ENCODE measurements around the gene EFCAB11.

The EFCAB11 gene

DNA sequence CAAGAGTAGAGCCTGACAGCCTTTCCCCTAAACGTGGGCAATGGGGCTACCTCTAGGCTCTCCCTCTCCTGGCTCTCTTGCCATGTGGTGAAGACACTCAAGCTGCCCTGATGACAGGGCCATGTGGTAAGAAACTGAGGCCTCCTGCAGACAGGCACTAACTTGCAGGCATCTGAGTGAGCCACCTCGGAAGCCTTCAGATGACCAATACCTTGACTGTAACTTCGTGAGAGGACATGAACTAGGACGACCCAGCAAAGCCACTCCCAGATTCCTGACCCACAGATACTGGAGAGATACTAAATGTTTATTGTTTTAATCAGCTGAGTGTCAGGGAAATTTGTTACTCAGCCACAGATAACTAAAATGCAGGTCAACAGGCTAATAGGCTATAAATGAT lies 96.4 kb downstream of the EFCAB11 start:
- DNase-seq: no peak

DNA sequence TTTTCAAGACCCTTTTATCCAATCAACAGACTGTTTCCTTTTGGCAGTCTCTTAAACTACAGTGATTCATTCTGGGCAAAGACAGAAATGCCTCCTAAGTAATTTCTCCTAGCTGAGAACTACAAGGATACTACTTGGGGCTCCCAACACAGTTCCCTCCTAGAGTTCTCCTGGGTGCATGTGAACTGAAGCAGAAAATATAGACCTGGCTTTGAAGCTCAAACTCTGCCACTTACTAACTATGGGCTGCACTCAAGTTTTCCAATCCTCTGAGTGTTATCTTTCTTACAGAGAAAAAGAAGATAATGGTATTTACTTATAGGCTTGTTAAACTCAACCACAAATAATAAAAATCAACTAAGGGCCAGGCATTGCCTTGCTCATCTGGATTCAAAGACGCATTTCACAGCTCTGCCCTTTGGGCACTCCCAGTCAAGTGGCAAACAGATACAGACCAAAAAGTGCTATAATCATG lies 97.6 kb downstream of the EFCAB11 start:
- no peak for DNase-seq

DNA sequence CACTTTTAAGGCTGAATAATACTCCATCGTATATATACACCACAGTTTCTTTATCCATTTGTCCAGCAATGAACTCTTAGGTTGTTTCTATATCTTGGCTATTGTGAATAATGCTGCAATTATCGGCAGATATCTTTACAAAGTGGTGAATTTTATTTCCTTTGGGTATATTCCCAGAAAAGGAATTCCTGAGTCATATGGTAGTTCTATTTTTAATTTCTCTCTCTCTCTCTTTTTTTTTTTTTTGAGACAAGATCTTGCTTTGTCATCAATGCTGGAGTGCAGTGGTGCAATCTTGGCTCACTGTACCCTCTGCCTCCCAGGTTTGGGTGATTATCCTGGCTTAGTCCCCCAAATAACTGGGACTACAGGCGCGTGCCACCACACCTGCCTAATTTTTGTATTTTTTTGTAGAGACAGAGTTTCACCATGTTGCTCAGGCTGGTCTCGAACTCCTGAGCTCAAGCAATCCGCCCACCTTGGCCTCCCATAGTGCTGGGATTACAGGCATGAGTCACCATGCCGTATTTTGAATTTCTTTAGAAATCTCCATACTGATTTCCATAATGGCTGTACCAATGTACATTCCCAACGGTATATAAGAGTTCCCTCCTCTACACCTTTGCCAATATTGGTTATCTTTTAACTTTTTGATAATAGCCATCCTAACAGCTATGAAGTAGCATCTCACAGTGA lies 98.4 kb downstream of the EFCAB11 start:
- no peak for DNase-seq

DNA sequence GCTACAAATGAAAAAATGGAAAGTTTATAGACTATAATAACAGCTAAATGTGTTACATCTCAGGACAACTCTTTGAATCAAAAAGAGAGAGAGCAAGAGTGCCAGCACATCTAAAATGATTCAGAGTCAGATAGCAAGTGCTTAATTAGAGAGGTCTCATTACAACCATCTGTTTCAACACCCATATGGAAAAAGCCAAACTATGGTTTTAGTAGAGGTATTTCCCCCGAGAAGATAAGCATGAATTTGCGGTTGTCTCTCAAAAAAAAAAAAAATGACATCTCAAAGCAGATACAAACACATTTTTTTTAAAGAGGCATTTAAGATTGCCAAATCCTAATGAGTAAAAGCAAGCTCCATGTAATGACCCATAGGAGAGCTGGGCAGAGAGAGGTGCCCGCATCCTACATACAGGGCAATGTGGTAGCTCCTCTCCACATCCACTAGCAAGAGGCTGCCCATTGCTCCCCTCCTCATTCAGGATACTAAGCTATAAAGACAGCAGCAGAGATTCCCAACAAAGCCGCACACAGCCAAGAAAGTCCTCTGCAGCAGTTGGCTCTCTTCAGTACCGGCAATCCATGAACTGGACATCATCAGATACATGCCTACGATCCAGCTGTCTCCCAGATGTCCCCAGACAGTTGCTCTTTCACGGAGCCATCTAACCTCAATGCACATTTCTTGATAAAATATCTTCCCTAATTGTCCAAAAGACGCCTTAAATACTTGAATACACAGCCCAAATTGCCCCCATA lies 100.4 kb downstream of the EFCAB11 start:
- no peak for DNase-seq

DNA sequence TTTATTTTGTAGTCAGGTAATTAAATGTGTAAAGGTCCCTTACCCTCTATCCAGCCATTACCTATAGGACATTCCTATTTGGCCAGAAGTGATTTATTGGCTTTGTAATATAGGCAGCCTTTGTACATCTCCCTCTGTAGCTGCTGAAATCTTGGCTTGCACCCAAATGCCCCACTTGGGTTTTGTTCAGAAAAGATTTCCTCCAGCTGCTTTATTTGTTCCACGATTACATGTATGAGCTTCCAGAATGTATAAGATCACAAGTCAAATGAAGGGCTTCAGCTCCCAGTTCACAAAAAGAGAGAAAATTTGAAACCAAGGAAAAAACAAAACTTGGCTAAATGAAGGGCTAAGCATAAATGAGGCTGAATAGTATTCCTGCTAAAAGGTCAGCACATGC lies 103.4 kb downstream of the EFCAB11 start:
- DNase-seq: peak; percentile 57

DNA sequence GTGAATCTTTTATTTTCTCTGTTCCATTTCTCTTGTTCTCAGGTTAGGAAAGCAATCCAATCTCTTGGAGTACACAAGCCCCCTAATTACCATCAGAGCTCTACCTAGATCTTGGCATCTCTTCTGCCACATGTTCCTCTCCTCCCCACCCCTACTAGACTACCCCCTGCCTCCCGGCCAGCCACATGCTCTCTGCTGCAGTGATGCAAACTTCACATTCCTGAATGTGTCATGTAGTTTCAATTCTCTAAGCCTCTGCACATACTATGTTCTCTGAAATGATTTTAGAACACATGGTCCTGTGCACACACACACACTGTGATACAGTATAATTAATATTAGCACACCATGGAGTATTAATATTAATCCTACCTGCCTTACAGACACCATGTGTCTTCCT lies 104.6 kb downstream of the EFCAB11 start:
- no peak for DNase-seq

DNA sequence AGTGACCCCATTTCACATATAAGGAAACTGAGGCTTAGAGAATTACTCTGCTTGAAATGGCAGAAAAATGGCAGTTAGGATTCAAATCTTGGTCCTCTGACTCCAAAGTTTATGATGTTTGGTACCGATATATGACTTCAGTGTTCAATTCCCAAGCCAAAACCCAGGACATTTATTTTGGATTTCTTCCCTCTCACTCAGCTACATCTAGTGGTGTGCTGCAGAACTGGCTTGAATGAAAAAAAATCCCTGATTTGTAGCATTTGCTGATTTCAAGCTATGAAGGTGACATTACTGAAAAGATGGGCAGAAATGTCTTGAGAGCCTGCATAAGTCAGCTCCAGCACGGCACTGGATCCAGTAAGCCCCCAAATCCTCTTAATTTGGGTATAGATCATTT lies 106.4 kb downstream of the EFCAB11 start:
- DNase-seq: no peak

DNA sequence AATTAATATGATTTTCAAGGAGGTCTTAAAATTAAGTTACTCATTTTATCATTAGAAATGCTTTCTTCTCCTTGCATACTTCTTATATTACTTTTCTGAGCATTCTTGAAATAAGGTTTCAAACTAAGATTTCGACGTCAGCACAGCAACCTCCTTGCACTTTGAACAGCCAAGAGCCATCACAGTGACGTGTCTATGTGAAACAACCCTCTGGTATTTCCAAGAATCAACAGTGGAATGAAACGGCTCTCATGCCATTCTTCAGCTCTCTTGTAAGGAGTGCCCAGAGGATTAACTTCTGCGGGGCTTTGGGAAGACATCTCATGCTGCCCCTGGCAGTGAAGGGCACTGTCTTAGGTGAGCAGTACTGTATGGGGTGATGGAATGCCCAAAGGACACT lies 109.2 kb downstream of the EFCAB11 start:
- DNase-seq: no peak

DNA sequence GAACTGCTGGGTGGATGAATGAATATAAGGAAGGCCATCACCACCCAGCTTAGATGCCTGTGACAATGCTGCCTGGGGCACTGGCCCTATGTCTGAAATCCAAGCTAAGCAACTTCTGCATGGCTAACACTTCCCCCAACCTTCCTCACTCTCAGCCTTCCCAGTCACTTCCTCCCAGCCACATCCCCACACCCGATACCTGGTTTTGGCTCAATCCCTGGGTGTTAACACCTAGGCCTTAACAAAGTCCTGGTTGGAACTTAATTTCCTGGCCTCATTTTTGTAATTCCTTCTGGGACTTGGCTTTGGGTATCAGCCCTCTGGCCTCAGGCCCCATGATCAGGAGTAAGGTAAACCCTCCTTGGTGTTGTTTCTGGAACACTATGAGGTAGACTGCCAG lies 110.0 kb downstream of the EFCAB11 start:
- no peak for DNase-seq

DNA sequence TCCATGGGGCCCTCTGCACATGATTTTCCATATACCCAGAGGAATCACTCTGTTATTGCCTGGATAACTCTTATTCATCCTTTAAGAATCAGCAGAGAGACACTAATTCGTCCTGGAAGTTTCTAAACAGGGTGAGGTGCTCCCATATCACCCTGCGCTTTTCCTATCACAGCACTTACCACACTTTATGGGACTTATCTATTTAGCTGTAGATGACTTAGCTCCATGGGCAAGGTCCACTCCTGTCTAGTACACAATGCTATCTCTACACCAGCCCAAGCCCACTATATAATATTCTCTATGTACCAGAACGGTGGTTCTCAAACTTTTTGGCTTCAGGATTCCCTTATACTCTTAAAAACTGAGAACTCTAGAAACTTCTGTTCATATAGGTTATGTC lies 111.7 kb downstream of the EFCAB11 start:
- no peak for DNase-seq

DNA sequence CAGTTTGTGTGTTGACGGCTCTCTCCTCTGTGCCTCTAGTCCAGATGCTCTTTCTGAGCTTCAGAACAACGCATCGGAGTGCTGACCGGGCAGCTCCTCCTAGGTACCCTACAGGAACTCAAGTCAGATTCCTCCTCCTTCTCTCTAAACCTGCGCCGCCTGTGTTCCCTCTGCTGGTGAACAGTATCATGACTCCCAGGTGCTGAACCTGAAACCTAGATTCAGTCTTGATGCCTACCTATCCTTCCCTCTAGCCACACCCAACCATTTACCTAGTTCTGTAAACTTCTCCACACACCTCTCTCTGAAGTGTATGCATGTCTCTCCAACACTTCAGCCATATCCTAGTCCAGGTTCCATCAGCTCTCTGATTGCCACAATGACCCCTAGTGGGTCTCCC lies 112.7 kb downstream of the EFCAB11 start:
- no peak for DNase-seq

DNA sequence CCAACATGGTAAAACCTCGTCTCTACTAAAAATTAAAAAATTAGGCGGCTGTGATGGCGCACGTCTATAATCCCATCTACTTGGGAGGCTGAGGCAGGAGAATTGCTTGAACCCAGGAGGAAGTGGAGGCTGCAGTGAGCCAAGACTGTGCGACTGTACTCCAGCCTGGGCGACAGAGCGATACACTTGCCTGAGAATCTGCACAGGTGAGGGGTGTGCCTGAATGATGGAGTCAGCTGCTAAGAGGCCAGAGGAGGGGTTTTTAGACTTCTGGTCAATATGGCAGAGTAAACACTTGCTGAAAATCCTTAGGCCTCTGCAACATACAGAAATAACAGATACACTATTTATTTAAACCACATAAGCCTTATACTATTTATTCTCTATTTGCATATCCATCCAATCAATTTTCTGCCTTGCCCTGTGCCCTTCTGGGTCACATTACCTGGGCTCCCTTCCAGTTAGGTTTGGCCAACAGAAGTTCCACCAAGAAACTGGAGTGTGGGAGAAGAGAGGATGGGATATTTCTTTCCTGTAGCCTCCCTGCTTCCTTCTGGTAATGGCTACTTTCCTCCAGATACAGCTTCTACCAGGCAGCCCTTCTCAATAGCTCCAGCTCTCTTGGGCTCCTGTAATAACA lies 117.6 kb downstream of the EFCAB11 start:
- no peak for DNase-seq

DNA sequence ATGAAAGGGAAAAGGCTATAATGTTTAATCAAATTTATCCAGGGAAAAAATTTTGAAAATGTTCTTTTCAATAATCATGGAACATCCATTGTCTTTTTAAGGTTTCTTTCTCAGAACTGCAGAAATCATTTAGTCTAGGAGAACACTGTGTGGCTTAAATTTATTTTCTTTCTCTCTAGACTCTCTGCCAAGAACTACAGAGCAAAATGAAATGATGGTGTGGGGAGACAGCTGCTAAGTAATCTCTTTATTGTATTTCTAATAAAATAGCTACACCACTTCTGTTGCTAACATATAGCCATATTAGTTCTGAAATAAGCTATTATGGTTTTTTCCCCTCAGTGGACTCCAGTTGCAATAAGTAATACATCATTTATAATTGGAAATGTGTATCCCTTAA lies 120.9 kb downstream of the EFCAB11 start:
- DNase-seq: no peak

DNA sequence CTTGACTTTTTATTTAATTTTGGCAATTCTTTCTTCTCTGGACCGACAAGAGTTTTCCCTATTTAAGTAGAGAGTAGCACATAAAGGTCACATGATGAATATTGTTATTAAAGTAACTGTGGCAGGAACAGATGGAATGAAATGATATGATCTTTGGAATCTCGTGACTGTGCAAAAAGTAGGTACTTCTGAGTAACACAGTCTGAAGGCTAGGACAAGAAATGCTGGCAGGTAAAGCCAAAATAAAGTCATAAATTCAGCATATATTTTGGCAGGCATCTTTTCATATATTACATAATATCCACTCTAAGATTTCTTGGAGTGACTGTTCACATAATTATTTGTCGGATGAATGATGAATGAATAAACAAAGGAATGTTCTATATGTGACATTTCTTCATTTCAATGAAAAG lies 121.4 kb downstream of the EFCAB11 start:
- no peak for DNase-seq

DNA sequence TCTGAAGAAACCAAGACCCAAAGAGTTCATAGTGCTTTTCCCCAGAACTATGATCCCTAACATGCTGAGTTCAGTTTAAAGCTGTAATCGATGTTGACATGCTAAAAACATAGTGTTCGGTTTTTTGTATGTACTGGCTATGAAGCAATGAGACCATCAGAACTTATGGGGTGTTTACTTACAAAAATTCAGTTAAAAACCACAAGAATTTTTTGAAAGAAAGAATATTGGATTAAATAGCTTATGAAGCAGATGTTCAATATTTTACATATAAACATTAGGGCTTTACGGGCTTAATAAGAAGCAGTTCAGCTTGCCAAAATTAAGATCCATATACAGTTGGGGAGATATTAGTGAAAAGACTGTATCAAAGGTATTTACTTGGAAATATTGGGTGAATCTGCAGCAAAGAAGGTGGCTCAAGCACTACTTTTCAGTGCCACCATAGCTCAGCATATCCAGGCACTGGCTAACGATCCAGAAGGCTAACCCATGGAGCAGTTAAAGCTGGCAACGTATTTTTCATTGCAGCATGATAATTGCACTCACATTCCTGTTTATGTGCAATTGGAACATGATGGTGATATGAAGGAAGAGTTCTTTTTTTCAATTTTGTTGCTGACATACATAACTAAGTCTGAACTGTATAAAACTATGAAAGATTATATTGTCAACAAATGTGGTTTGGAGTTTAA lies 125.9 kb downstream of the EFCAB11 start:
- no peak for DNase-seq

DNA sequence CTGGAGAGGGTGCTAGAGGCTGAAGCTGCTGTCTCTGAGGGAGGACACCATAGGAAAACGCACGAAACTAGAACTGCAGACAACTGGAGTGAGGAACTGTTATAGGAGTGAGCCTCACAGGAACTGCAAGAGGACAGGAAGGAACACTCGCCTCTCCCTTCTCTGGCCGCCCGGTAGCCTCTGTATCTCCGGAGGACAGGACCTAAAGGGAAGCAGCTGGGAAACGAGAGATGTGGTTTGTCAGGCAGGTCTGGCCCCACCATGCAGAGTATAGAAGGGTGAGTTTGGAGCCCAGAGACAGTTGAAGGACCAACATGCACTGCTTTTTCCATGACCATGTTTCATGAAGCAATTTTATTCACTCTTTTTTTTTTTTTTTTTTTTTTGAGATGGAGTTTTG lies 127.3 kb downstream of the EFCAB11 start:
- no peak for DNase-seq

DNA sequence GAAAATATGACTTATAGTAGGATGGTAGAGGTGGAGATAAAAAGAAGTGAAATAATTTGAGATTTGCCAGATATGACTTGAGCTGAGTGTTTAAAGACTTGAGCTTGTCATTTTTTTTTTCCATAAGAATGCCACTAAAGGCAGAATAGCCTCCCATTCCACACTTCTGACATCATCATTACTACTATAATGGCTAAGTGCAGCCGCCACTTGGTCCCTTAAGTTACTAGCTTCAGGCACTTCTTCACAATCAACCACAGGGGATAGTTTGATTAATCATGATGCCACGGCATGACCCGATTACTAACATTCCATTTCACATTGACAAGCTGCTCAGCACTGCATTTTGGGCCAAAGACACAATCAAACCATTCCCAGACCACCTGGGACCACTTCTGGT lies 127.9 kb downstream of the EFCAB11 start:
- no peak for DNase-seq

DNA sequence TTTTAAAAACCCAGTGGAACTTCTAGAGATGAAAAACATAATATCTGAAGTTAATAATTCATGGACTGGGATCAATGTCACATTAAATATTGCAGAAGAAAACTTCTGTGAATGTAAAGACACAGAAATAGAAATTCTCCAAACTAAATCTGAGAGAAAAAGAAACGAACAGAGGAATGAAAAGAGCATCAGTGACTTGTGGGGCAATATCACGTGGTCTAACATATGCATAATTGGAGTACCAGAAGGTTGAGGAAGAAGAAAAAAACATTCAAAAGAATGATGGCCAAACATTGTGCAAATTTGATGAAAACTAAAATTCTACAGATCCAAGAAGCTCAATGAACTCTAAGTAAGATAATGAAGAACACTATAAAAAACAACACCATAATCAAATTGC lies 130.8 kb downstream of the EFCAB11 start:
- no peak for DNase-seq

DNA sequence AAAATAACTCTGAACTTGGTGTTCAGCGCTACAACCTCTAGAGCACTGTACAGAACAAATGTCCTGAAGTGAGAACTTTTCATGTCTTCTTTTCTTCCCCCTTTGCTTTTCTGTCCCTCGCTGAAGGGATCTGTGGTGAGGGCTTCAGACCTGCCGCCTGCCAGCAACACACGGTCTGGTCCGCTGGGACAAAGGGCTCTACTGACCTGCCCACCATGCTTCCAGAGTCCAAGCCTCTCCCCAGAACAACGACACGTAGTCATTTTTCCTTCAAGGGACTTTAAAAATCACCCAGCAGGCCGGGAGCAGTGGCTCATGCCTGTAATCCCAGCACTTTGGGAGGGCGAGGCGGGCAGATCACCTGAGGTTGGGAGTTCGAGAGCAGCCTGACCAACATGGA lies 140.4 kb downstream of the EFCAB11 start:
- DNase-seq: no peak

DNA sequence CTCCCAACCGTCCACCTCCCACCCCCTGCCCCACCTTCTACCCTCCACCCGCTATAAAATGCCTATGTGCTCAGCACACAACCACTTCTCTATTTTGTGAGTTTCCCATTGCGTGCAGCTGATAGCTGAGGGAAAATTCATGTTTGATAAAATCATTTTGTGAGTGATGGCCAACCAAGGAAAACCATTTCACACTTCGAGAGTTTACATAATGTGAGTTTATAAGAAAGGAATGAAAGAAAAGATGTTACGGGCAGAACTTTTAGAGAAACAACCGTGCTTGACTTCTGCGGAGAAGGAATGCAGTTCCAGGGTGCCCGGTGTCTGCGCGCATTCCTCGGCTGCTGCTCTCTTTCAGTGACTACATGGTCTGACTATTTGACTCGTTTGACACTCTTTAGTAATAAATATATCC lies 140.9 kb downstream of the EFCAB11 start:
- DNase-seq: no peak

DNA sequence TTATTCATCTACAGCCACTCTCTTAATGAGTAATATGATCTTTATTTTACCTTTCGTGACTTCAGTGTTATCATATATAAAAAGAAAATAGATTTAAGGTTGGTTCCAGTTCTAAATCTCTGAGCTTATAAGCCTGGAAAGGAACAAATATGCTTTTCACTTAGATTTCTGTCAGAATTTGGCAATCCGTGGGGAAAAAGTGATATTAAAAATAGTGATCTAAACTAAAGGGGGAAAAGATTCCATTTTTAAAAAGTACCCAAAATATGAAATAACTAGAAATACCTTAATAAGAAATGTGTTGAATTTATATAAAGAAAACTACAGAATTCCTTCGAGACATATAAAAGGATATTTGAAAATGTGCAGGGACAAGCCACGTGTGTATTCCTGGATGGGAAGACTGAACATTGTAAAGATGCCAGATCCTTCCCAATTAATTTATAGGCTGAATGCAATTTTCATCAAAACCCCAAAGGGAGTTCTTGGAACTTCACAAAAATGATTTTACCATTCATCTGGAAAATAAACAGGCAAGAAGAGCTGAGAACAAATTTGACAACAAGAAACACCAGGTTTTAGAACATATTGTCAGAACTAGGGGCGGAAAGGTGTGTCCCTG lies 142.5 kb downstream of the EFCAB11 start:
- DNase-seq: no peak

DNA sequence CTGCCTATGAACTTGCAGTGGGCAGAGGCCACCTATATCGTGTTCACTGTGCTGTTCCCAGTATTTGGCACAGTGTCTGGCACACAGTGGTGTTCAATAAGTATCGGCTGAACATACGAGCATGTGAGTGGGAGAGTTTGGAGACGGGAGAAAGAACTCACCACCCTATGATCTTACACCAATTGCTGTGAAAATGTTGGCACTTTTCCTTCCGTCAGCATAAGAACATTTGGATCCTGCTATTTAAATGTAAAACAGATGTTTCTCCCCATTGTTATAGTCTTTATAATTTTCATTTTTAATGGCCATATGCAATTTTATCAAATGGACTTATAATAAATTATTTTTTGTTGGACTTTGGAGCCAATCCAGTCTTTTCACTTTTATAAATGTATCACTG lies 144.4 kb downstream of the EFCAB11 start:
- DNase-seq: no peak

DNA sequence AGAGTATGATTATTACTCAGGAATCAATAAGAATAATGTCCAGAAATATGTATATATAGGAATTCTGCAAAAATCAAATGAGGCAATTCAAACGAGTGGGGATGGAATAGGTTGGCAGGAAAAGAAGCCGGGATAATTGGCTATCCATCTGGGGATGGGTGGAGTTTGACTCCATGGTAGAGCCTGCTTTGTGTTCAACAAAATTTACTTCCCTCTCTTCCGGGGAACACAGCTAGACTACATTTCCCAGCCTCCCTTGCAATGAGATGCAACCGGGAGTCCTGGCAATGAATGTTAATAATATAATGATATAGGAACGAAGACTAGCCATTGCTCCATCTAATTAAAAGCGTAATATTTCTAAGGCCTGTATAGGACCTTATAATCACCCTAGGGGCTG lies 146.6 kb downstream of the EFCAB11 start:
- no peak for DNase-seq

Measured in NCI-H187 treated with DMSO at 0.1 percent for 48 hours (cell line).